SK-N-DZ (cell line): ENCODE data around the gene KCNC3. TPM values are rescaled to one million over a fixed set of nuclear protein-coding genes. Genes with fewer than 3 reads are reported as not detected.

Source experiments
- DNase-seq: peaks from one replicate; pipeline ENCODE4 v3.0.0-alpha.2; 2015; ENCODE audit warnings: low spot score
- polyA plus RNA-seq, 2 experiments: library from polyadenylated mRNA; depleted of rRNA; stranded (reverse); fragments of >200 nt; gene quantifications; 2 replicates each; pipeline ENCODE4 v1.2.3, GENCODE V29; 2014

The KCNC3 gene
- 0.42 and 0.51 TPM in 2 replicates for polyA plus RNA-seq (2014; cell fraction: cytosol; rRNA removed)
- polyA plus RNA-seq (2014; cell fraction: nucleus; rRNA removed) = 1.4 and 3.0 TPM in 2 replicates

DNA sequence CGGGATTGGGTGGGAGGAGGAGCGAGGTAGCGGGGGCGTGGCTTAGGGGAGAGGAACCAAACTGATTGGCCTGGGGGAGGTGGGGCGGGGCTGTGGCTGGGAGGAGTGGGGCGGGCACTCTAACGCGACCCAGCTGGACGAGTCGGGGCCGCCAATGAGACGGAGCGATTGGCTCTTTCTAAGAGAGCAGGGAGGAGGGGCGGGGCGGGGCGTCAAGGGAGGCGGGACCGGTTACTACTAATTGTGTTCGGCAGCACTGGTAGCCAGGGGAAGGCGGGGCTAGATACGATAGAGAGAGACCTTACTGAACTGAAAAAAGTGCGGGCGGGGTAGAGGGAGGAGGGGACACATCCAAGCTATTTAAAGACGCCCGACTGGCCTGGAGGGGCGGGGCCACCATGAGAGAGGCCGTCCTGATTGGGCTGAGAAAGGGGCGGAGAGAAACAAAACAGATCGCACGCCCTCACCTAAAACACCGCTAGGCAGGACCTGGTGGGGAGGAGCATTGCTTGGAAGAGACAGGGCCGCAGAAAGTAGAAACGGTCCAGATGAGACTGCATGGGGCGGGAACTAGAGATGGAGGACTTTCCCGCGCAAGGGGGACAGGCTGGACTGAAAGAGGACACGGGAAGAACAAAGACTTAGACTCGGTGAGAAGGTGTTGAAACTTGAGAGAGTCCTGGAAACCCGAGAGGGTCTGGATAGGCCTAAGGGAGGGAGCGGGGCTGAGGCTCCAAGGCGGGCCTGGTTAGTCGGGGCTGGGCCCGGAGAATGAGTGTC is at the start of gene KCNC3:
Gene KCNC3 (minus strand): TSS at position 232 of the 780 bp plus-strand sequence. CDS start 295 bp downstream, outside the sequence.
- DNase-seq = peak; percentile 97

- DNase-seq = no peak
Observed at GRCh38 chr19:50378863-50379236, 49.7 kb upstream of the KCNC3 start.

GRCh38 chr19:50378169-50378862 is 49.1 kb upstream of the KCNC3 start:
- no peak for DNase-seq

- DNase-seq = no peak
Observed at GRCh38 chr19:50377517-50377916, 48.3 kb upstream of the KCNC3 start.

DNA sequence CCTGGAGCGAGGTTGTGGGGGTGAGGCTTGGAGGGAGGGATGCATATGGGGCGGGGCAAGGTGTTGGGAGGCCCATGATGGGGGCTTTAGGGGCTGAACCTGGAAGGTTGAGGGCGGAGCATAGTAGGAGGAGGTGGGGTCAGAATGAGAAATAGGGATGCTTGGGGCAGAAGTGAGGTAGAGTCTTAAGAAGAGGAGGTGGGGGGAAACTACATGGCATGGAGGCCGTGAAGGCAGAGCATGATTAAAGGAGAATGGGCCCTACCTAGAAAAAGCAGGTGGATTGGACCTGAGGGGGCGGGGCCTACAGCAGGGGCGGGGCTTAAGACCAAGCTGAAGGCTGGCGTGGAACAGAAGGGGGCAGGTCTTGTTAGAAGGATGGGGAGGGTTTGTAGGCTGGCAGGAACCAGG is 47.9 kb upstream of the KCNC3 start:
- DNase-seq = peak; percentile 53

- DNase-seq = peak; percentile 94
Observed at GRCh38 chr19:50376166-50377050, 47.2 kb upstream of the KCNC3 start, which contains the start of gene NR1H2. Gene NR1H2 (plus strand): TSS chr19:50376457. CDS start chr19:50377606, 1,149 bp downstream.

- no peak for DNase-seq
Observed at GRCh38 chr19:50371914-50372475, 42.8 kb upstream of the KCNC3 start.

GRCh38 chr19:50368649-50369570 is 39.7 kb upstream of the KCNC3 start:
- DNase-seq = peak; percentile 70

DNA sequence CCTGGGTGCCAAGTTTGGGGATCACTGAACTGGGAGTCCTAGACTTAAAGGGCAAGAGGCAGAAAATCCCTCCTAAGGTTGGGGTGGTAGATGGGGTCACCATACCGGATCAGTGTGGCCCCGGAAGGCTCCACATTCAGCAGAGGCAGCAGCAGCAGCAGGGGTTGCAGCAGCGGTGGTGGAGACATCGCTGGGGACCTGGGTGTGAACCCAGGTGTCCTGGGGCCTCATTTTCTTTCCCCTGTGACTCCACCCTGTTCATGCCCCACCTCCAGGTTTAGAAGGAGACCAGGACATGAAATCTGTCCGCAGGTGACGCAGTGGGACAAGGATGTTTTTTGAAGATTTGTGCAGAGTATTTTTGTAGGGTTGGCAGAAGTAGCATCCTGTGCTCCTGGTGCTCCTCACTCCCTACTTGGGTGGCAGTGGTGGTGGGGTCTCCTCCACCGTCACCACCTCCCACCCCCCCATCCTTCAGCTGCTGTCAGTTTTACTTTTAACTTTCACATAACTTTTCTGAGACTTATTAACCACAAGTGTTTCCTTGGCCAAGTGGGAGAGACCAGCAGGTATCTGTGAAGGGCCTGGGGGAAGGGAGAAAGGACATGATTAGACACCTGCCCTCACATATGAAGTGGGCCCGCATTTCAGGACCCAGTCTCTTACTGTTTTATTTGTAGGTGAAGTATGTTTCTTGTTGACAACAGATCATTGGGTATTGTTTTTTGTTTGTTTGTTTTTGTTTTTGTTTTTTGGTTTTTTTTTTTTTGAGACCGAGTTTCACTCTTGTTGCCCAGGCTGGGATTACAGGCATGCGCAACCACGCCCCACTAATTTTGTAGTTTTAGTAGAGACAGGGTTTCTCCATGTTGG is 36.5 kb upstream of the KCNC3 start, which contains the start of gene NAPSA:
Gene NAPSA (minus strand): TSS at position 206 of the 873 bp plus-strand sequence. CDS start 18 bp downstream, at position 188.
- no peak for DNase-seq

DNA sequence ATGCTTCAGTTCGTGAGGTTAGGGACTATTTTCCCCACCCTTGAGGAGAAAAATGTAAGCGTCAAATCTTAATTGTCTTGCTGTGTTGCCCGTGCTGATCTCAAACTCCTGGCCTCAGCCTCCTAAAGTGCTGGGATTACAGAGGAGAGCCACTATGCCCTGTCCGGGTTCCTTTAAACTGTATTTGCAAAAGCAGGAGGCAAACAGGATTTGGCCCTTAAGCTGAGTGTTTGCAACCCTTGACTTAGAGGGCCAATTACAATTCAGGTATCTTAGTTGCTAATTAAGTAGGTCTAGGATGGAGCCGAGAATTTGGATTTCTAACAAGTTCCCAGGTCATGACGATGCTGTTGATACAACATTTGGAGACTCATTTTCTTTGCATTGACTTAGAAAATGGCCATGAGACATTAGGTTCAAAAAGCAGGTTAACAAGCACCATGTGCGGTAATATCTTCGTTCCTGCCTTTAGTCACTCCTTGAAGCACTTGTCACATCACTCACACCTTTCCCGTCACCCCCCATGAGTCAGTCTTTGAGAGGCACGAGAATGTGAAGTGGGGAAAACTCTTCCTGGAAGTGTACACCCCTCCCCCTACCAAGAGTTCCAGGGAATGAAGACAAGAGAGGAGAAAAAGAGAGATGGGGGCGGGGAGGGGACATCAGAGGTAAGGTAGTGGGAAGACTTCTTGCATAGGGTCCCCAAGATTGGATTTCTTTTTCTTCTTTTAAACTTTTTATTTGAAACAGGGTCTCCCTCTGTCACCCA is 33.7 kb upstream of the KCNC3 start:
- no peak for DNase-seq

- no peak for DNase-seq
Observed at GRCh38 chr19:50362030-50362412, 32.8 kb upstream of the KCNC3 start.

DNA sequence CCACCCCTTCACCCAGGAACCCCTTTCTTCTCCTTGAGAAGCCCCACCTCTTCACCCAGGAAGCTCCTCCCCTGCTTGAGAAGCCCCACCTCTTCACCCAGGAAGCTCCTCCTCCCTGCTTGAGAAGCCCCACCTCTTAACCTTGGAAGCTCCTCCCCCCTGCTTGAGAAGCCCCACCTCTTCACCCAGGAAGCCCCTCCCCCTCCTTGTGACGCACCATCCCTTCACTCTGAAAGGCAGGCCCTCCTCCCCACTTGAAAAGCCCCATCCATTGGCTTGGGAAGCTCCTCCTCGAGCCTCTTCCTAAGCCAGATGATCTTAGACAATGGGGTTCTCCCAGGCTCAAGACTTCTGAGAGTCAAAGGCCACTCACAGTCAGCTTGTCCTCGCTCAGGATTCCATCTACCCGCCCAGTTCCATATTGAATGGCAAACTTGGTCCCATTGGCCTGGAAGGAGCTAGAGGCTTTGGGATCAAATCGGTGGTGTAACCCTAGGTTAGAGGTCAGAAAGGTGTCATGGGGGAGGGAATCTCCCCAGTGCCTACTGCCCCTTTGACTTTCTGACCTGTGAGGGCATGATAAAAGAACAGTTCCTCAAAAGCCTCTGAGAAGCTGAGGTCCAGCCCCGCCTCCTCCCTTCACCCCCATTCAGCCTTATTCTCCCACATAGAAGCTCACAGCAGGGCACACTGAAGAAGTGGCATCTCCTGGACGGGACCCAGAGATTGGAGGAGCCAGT is 32.3 kb upstream of the KCNC3 start:
- DNase-seq = no peak

DNA sequence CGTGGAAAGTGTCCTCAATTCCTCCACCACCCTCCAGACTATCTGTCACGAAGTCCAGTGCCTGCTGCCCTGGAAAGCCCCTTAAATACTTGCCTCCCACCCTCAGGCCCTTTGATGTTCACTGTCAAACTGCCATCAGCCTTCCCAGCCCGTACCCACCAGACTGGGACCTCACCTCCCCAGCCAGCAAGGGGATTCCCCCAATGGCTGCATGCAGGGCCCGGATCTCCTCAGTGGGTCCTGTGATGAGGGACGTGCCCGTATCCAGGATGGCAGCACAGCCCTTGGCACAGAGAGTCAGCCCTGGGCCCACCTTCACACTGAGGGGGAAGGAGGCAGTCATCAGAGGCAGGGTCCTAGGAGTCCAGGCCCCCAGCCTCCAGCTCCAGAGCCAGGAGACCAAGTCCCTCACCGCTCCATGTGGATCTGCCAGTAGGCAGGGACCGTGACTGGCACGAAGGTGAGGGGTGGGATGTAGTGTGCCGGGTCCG is 30.2 kb upstream of the KCNC3 start:
- no peak for DNase-seq

DNA sequence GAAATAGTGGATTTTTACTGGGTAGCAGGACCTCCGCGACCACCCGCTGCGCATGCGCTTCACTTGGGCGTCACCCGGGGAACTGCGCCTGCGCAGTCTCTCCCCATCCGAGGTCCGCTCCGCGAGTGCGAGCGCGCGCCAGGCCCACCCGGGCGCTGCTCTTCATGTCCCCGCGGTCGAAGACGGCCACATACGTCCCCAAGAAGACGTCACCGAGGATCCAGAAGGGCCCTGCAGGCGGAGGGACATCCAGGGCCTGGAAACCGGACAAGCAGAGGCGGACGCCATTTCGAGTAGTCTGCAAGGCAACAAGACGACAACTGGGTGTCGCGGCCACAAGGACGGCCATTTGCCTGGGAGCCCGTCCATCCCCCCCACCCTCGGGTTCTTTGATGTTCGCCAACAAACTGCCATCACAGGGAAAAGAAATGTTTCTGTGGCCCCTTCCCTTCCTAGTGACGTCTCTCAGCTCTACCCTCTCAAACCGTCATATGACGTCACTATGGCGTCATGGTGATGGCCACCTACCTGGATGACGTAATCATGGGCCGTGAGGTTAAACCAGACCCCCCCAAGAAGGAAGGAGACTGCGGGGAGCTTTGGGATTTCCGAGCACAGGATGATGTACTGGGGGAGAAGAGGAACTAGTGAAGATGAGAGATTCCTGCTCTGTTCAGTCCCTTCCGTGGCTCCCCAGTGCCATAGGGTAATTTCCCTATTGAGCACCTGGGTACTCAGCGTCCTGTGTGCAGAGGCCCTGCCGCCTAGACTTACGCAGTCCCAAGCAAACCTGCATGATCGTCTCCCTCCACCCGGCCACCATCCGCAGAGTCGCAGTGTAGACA is 29.5 kb upstream of the KCNC3 start:
- DNase-seq = no peak

DNA sequence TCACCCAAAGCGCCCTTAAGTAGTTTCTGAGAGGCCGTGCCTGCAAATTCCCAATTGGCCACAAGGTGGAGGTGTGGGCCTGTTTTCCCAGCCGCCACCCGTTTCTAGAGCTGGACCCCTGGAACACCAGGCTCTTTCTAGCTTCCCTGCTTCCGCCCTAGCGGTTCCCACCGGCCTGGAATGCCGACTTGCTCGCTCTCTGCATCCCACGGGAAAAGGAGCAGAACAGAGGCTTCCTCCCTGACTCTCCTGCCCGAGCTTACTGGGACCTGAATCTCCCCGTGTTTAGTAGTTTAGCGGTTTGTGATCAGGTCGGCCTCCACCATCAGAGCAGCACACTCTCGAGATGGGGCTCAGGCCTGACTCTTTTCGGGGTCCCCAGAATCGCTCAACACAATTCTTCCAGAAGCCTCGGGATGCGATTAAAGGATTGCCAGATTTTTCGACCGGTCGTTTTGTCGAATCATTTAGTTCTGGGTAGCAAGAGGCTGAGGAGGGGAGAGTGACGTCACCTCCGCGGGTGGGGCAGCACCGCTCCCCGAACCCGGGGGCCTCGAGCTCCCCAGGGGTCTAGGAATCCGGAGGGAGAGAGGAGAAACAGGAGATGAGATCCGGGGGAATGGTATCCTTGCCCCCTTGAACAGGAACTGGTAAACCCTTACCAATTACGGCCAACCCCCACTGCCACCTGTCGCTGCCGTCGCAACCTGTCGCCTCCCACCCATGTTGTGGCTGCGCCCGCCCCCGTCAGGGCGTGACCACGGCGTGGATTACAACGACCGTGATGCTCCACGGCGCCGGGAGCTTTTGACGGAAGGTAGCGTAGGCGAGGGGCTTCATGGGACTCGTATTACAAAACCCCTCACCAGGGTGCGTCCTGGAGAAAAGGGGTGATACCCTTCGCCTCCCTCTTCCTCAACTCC is 28.3 kb upstream of the KCNC3 start:
- peak; percentile 44 for DNase-seq
